ENCODE measurements around the gene PTCHD1.

PTCHD1 gene

DNA sequence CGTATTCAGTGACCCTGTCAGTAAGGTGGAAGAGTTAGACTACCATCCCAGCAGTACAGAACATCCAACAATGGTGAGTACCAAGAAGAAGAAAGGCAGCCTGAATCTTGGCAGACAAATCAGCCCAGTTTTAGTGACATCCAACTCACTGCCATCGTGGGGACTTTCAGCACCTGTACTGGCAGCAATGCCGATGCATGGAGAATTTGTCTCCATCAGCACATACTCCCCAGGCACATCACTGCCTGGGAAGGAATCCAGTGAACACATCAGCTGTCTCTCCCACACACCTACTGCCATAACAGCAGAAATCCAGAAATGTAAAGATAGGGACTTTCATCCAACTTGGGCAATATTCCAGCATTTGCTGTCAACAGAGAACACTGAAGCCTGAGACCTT, 29.8 kb downstream of the PTCHD1 start:
- DNase-seq = no peak

DNA sequence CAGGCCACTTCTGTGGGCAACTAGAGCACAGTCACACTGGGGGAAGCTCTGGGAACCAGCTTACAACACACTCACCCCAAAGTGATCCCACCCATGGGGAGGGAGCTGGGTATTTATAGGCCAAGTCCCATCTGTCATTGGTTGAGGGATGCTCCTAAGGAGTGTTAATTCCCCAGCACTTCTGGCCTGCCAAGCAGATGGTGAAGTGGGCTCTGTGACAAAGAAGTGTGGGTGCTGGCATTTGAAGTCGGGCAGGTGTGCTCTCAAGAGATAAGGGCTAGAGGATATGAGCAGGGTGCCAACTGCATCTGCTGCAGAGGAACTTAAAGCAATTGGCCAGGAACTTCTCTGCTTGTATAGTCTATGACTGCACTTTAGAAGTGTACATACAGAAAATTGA, 30.9 kb downstream of the PTCHD1 start:
- no peak for DNase-seq

DNA sequence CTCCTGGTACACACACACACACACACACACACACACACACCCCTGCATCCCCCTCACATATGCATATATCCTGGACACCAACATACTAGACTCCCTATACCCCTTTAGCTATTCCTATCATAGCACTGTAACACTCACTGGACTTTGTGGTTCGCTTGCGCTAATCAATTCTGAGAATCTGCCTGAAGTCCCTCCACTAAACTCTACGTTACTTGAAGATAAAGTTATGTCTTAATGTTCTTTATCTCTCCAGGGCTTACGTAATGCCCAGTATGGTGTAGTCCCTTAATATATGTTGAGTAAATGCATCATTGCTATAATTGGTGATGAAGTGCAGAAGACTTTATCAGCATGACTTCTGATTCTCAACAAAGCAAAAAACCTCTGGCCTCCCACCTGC, 32.3 kb downstream of the PTCHD1 start:
- DNase-seq = no peak

DNA sequence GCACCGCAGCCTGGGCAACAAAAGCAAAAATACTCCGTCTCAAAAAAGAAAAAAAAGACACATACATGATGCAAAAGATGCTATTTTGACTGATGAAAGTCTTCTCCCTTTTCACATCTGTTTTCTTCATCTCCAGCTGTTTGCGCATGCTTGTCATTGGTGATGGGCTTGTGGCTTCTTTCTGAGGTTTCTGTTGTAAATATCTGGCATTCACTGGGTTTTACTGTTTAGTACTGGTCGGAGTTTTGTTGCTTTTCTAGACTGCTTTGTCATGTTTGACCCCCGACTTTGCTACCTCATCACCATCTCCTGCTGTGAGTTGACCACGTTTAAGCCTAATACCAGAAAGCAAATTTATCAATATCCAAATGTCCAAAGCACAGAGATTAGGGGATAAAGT, 34.4 kb downstream of the PTCHD1 start:
- no peak for DNase-seq

DNA sequence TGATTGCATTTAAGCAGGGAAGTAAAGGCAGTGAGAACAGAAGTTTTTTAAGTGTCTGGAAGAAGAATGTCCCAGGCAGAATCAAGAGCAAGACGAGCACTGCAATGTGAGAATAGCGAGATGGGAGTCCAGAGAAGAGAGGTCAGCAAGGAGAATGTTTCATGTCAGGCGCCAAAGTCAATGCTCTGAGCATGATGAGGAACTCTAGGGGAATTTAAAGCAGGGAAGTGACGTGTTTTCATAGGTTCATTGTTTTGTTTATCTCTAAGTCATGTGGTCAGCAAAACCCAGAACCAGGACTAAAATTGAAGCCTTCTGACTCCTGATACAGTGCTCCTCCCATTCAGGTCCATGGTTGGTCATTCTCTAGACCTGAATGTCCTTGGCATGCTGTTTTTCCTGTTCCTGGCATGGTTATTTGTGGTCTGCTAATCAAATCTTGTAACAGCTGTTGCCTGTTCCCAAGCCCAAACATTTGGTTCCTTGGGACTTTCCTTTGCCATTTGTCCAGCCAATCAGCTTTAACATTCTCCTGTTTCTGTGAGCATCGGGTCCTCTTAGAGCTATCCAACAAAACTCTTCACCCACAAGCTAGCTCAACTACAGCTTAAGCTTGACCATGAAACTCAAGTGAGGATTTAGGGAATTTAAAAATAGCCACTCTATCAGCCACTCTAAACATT, 37.7 kb downstream of the PTCHD1 start:
- DNase-seq = no peak

DNA sequence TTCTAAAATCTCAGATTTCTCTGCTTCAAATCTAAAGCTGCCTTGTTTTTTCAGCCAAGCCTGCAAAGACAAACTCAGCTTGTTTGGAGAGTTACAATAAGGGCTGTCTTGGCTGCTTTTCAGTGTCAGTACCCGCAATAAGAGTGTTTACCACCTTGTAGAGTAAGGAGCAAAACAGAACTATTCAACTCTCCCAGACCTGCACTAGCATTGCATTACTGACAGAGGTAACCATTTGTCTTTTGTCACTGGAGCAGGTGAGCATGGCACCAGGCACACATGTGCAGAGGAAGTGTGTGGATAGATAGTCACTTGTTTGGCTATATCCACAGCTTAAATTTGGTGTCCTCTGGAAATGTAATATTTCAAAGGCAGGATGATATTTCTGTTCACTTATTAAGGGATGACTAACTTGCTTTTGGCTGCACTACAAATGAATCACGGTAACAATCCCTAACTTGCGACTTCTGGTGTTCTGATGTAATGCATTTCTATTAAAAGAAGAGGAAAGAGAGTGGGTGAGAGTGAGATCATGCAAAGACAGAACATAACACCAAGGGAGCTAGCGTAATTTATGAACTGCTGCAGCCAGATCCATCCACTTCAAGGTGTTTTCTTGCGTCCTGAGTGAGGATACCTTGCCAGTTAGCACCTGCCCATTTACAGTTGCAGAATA, 38.6 kb downstream of the PTCHD1 start:
- DNase-seq = no peak

DNA sequence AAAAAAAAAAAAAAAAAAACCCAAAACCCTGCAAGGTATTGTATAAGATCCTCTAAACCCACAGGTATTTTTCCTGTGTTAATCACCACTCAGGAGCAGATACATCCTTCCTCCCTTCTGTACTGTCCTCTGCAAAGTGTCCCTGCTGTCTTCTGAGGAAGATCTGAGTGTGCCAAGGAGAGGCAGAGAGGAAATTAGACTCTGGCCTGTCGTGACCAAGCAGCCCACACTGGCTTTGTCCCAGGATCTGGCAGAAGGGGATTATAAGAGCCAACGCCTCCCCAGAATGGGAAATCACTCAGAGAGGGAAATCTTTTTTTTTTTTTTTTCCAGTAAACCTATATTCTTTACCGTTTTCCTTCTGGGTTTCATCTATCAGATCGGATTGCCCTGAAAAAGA, 39.6 kb downstream of the PTCHD1 start:
- no peak for DNase-seq

DNA sequence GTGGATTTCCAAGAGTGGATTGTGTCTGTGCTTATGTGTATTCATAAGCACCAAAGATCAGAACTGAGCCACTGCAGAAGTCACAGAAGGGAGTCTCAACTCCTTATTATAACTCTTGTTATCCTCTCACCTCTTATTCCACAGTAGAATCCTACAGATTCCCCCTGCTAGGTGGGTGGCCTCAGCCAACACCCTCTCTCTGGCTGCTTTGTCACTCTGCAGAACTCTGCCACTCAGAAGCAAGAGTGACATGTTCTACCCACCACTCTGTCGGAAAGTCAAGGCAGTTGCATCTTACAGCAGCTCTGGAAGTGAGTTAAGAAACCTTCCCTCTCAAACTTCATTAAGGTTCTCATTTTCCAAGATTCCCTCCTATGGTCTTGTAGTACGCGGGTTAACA, 41.9 kb downstream of the PTCHD1 start:
- no peak for DNase-seq

DNA sequence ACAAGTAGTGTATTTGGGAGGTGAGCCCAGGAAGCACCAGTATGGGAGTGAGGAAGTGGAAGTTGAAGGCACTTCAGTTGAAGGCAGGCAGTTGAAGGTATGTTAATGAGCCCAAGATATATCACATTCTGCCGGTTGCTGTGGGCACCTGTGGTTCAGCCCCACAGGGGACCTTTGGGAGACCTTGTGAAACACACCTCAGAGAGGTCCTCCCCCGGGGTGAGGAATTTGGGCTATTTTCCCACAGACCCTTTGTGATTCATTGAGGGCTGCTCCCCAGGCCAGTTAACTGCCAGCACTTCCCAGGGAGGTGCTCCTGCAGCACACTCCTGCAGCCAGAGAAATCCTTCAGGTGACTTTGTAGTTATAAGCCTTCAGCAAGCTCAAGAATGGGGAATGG, 45.9 kb downstream of the PTCHD1 start:
- no peak for DNase-seq

DNA sequence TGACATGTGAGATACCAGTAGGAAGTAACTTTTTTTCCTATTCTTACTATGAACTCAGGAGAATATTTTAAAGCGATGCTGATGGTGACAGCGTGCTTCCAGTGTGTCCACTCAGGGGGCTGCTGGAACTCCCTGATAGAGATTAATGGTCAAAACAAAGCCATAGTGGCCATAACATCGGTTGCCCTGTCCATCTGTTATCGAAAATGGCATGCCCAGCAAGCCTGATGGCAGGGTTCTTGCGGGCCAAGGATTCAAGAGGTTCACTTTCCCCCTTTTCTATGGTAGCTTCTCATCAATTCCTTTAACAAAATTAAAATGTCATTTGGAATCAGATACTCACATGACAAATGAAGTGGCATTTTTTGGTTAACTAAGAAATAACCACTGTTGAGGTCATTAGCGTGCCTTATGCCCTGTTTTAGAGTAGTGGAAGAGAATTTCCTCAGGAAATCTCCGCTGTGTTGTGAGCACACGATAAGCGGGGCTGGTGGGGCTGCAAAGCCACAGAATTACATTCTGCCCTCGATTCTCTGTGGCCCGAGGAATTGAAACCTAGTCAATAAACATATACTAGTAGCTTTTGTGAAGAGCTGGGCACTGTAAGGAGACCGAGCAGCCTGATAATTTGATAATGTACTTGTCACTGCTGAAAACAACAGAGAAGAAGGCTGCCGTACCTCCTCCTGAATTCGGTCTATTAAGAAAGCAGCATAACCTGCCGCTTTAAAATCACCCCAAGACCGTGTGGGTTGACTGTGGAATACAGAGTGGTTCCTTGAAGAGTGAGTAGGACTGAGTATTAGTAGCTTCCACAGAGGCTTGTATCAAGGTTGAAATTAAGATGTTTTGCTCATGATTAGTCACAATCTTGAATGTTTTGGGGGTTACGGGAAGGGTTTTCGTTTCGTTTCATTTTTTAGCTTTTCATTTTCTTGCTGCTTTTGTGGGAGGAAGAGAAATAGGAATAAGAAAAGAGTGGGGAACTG, 46.7 kb downstream of the PTCHD1 start:
- no peak for DNase-seq

DNA sequence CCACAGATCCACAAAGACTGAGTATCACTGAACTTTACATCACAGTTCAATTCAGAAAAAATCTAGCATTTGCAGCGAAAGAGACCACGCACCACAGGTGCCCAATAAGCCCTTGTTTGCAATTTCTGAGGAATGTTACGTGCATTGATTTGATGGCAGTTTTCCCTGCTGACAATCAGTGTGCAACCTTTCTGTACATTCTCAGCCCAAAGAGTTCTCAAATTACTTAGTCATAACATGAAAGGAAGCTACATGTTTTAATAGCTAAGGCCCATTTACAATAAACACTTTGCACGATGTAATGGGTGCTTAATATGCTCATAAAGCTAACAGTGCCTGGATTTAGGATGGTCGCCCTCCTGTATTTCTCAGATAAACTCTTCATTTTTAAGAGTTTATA, 47.9 kb downstream of the PTCHD1 start:
- no peak for DNase-seq

DNA sequence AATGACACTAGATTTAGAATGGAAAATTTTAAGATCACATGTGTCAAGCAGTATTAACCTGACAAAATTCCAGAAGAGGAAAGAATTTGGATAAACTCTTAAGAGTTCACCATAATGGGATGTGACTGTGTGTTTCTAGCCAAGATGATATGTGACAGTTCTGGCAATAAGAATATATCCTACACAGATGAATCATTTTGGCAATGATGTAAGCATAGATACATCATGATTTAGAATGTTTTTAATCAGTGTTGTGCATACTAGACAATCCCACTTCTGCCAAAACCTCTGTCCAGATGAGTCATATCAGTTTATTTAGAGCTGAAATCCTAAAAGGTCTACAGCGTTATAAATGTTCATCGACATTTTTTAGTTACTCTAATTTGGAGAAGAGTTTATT, 48.8 kb downstream of the PTCHD1 start:
- DNase-seq = no peak

DNA sequence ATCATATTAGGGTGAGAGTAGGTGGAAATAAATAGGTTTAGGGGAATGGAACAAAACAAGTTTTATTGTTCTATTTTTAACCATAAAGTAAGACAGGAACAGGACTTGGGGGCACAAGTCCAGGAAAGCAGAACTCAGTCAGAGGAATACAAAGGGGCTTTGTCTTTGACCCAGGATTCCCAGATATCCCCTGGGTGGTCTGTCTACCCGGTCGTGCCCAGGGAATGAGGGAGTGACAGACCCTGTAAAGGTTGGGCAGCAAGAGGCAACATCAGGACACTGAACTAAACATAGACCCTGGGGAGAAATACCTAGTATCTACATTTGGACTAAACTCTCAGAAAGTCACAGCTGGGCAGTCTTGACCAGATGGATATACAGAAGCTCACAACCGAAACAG, 50.6 kb downstream of the PTCHD1 start:
- DNase-seq = no peak

DNA sequence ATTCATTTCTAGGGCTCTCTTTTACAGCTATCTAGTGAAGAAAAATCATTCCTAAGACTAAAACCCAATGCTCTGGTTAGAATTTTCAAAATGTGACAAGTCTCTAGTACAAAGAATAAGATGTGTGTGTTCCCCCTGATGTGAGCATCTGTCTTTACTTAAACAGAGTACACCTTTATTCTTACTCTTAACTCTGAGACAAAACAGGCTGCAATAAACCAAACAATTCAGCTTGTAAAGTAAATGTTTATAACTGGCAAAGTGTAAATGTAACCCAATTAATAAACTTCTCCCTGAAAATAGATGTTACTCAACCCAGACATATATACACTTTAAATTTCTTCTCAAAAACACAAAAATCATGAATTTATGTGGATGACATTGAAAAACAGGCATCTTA, 51.6 kb downstream of the PTCHD1 start:
- no peak for DNase-seq

DNA sequence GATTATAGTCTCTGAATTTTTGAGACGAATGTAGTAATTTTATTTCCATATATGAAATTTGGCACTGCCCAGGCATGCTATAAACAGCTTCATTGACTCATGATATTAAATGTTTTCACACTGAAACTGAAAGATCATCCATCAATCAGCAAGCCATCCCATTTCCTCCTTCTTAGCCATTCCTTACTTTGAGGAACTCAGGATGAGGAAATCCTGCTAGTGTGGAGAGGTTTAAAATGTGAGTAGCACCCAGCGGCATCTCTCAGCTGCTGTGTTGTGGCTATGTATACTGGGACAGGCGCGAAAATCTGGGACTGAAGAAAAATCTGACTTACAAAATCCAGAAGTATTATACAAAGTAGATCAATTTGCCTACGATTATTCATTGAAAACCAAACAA, 52.1 kb downstream of the PTCHD1 start:
- no peak for DNase-seq

DNA sequence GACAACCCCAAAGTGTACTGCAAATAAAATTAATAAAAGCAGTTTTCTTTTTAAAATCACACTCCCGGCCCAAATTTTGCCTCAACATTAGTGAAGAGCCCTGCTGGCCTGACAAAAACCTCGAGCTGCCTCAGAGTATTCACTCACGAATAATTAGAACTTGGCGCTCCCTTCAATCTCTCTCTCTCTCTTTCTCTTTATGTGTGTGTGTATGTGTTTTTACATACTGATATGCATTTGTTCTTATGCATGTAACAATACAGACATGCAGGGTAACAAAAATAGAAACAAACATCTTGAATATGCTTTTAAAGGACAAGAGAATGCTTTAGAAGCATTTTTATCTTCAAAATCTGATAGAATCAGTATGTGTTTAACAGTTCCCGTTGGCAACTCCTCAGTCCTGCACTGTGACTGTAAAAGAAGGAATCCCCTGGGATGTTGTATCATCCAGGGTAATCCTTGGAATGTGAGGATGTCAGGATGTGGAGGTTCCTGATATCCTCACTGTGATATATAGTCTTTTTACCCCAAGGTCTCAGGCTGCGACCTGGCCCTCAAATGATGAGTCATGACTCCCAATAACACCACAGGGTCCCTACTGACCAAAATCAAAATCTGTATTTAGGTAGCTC, 53.0 kb downstream of the PTCHD1 start:
- DNase-seq = no peak

DNA sequence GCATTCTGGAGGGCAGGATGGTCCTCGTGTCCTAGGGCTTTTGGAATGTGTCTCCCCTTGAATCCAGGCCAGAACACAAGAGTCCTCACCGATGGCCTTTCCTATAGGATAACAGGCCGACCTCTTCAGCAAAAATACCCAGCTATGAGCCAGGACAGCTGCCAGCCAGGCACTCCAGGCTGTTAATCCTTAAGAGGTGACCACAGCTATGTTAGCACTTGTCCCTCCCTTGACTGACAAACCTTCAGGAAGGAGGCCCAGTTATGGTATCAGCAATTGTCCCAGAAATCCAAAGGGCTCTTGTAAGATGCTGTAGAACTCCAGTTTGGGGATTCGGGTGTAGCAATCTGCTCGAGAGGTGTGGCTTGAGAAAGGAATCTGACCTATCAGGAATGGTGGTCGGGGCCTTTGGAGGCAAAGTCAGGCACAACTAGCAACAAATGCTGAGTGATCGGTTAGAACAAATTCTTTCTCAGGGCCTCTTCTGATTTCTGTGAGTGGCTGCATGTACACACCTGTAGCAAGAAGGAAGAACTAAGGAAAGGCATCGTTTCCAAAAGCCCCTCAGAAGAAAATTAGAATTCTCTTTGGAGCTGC, 54.6 kb downstream of the PTCHD1 start:
- no peak for DNase-seq

DNA sequence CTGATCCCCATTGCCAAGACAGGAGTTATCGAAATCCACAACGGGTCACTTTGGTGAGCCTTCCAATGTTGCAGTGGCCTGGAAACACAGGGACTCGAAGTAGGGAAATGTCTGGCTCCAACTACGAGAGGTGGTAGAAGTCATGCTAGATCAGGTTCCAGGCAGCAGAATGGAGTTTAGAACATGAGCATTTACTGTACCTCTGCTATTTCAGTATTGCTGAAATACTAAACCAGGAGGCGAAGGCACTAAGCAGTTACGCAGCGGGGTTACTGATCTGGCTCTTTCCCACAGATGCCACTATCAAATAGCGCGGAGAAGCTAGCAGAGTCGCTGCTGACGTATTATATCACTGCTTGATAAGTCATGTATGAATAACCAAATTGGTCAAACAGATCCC, 56.3 kb downstream of the PTCHD1 start:
- DNase-seq = no peak

DNA sequence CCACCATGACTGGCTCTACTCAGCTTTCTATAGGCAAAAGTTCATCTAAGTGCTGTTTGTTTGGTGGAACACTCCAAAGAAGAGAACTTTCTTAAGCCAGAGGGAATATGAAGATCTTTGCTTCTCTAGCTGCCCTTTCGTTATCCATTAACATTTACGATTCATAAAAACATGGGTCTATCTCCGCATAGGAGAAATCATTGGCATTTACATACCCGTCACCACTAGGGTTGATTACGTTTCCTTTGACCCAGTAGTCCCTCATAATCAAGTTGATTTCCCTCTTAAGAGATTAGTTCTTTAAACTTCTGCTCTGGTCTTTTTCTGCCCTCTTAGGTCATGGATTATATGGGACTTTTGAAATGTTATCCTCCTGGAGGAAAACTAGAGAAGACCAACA, 57.5 kb downstream of the PTCHD1 start:
- DNase-seq = no peak

DNA sequence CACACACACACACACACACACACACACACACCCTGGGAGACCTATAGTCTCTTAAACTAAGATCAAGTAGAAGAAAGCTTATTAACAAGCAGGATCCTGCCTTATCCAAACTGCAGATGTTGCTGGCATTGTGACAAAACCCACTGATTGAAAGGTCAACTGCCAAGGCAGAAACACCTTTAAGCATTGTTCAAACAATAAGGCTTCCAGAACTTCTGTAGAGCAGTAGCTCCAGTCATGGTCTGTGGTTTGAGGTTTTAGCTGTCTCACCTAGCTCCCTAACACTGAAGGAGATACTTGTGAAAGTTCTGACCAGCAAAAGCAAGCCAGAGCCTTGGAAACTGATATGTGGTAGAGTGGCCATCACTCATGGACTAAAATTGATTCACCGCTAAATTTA, 59.8 kb downstream of the PTCHD1 start:
- DNase-seq = no peak

DNA sequence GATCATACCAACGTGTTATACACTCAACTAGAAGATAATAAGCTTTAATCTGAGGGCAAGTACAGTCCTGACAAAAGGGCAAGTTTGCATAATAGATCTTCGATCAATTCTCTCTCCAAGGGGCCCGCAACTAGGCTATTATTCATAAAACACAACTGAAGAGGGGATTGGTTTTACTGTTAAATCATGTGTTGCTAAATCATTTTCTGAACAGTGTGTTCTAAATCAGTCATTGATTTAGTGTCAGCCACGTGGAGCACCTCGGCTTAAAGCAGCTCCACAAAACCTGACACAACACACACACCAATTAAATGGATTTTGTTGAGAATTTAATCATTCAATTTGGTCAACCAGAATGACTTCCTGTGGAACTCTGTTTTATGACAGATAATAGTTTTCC, 61.6 kb downstream of the PTCHD1 start:
- DNase-seq = no peak

DNA sequence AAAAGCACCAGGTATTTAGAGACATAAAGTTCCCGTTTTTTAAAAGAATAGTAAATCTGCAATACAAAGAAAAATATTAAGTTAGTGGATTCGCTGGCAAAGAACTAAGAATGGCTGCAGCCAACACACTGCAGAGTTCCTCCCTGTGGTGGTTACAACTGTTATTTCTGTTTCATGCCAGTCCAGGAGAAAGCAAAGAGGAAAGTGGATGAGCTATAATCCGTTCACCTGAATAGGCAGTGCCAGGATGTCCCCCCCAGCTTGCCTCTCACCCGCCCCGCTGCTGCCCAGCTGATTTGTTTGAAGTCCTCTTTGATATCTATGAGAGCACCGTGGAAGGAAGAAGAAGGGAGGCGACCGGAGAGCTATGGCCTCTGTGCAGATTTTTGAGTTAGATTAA, 63.9 kb downstream of the PTCHD1 start:
- no peak for DNase-seq

DNA sequence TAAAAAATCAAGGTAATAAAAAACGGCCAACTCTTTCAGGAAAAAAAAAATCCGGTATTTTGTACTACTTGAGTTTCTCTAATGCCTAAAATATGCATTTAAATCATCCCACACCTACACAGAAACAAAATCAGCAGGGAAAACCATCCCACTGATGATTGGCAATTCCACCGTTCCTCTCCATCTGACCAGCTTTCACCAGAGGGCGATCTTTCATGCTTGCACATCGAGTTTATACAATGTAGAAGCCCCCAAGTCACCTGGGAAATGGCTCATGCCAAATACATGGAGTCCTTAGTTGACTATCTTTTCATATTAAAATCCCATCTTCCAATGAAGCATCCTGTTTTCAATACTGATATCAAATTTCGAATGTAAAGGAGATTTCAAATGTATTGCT, 69.2 kb downstream of the PTCHD1 start:
- no peak for DNase-seq

Measured in activated naive CD4-positive, alpha-beta T cell (primary cell).